Cardiac muscle cell (in vitro differentiated cells and primary cell): ENCODE measurements around the gene GABARAPL1. TPM values are rescaled to one million over a fixed set of nuclear protein-coding genes. Genes with fewer than 3 reads are reported as not detected.
"Not testable (repeated sequence)": the region's sequence is repeated elsewhere in the genome, so short reads cannot be mapped to it uniquely, and the experiment has no call there.

Experiments used
- DNase-seq, 2 donors: peaks; one replicate each; pipeline versions ENCODE4 v3.0.0 to v3.0.0-alpha.2; 2010 to 2017; ENCODE audit warnings: low read depth in 1 of 2, low spot score in 1 of 2
- H3K27ac ChIP-seq: fragments of 200-600 bp; sonication (generic); 2 replicates; pipeline ENCODE4 v1.5.1; 2016
- H3K27me3 ChIP-seq: fragments of 200-600 bp; sonication (generic); 2 replicates; pipeline ENCODE4 v1.6.0; 2016; ENCODE audit warnings: control low read depth
- H3K36me3 ChIP-seq: fragments of 200-600 bp; sonication (generic); 2 replicates; pipeline ENCODE4 v1.5.1; 2016; ENCODE audit warnings: control low read depth
- H3K4me1 ChIP-seq: fragments of 200-600 bp; sonication (generic); 2 replicates; pipeline ENCODE4 v1.8.1; 2017; ENCODE audit warnings: low read depth, mild to moderate bottlenecking, mixed run types
- H3K4me3 ChIP-seq: fragments of 200-600 bp; sonication (generic); 2 replicates; pipeline ENCODE4 v1.5.1; 2016; ENCODE audit warnings: mild to moderate bottlenecking
- H3K9me3 ChIP-seq: fragments of 200-600 bp; sonication (generic); 2 replicates; pipeline ENCODE4 v1.5.1; 2017; ENCODE audit warnings: low read depth, mild to moderate bottlenecking, control low read depth
- polyA plus RNA-seq: library from polyadenylated mRNA; unstranded; fragments of >200 nt; fragmentation: Nextera tagmentation; extraction: Ambion mirVana; gene quantifications from 2 replicates; pipeline ENCODE4 v1.2.1, GENCODE V29; 2016
- total RNA-seq: library from RNA; depleted of rRNA; stranded (reverse); fragments of >200 nt; gene quantifications from 2 replicates; pipeline ENCODE4 v1.2.3, GENCODE V29; 2016
- TF ChIP-seq, protein P1 (sequence below): IDR thresholded peaks from 2 replicates; pipeline ENCODE4 v1.5.1; 2012; ENCODE audit warnings: low read depth, mild to moderate bottlenecking, low read length

Gene GABARAPL1
- total and polyA plus RNA-seq, 2 experiments from 2014 or later, result 59.0 to 71.6 TPM

DNA sequence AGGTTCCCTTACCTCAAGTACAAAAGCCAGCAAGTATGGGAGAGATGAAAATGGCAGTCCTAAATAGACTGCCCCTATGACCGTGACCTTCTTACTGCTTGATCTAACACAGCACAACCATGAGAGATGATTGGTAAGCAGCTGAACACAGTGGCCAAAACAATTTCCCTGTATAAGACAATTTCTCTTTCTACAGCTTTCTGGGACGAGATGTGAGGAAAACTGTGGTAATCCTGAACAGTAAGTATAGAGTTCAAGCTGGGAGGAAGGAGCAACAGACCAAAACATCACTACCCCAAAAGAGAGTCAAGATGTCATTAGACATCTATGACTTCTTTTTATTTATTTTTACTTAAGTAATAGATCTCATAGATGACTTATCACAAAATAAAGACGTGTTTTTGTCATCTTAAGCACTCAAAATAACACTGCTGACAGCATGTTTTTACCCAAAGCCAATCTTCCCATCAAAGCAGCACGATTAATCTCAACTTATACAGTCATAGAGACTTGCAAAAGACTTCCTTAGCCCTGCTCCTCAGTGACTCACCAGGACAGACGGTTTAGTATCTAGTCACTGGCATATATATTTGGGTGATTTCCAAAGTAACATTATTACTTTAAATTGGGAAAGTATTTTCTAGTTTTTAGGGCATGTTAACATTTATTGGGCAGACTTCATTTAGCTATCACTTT is 30.2 kb upstream of the GABARAPL1 start:
- Histone ChIP-seq H3K9me3 (no peaks in the 10 kb centered on the region), H3K27me3 (no peaks in the 10 kb centered on the region), H3K4me1 (no peaks in the 10 kb centered on the region), H3K27ac (no peak overlapping the region), H3K36me3 (no peaks in the 10 kb centered on the region), H3K4me3 (no peak overlapping the region)
- TF ChIP-seq, protein P1, sequence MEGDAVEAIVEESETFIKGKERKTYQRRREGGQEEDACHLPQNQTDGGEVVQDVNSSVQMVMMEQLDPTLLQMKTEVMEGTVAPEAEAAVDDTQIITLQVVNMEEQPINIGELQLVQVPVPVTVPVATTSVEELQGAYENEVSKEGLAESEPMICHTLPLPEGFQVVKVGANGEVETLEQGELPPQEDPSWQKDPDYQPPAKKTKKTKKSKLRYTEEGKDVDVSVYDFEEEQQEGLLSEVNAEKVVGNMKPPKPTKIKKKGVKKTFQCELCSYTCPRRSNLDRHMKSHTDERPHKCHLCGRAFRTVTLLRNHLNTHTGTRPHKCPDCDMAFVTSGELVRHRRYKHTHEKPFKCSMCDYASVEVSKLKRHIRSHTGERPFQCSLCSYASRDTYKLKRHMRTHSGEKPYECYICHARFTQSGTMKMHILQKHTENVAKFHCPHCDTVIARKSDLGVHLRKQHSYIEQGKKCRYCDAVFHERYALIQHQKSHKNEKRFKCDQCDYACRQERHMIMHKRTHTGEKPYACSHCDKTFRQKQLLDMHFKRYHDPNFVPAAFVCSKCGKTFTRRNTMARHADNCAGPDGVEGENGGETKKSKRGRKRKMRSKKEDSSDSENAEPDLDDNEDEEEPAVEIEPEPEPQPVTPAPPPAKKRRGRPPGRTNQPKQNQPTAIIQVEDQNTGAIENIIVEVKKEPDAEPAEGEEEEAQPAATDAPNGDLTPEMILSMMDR, result no peak
- DNase-seq, result peak in 1 of 2 donors; percentile 66

DNA sequence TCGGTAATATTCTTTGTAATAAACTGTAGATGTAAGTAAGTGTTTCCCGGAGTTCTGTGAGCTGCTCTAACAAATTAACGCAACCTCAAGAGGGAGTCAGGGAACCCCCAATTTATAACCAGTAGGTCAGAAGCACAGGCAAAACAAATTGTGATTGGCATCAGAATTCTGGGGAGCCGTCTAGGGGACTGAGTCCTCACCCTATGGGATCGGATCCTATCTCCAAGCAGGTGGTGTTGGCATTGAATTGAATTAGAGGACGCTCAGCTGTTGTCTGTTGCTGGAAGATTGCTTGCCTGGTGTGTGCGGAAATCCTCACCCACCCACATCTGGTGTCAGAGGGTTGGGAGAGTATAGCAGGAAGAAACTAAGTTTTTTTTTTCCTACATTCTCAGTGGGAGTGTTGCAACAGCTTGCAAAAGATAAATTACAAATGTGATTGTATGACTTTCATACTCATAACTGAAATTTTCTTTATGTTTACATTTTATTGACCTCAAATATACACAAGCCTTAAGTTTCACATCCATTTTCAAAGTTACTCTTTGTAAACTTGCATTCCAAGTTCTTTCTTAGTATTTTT is 28.3 kb upstream of the GABARAPL1 start:
- TF ChIP-seq, protein P1, result no peak
- no peak overlapping the region for H3K27ac ChIP-seq
- no peaks in the 10 kb centered on the region for H3K36me3 ChIP-seq
- DNase-seq, result peak in 1 of 2 donors; percentile 69
- no peaks in the 10 kb centered on the region for H3K4me1 ChIP-seq
- no peaks in the 10 kb centered on the region for H3K9me3 ChIP-seq
- H3K27me3 ChIP-seq, result no peaks in the 10 kb centered on the region
- H3K4me3 ChIP-seq, result no peak overlapping the region

DNA sequence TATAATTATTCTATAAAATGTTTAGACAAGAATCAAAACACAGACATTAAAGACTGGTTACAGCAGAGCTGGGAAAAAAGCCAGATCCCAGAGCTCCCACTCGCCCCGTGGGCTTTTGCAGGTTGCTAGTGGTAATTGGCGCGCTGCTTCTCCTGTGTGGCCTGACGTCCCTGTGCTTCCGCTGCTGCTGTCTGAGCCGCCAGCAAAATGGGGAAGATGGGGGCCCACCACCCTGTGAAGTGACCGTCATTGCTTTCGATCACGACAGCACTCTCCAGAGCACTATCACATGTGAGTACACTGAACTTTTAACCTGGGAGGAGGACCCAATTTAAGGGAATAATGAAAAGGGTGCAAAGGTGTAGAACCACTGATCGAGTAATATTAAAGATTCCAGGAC is 26.4 kb upstream of the GABARAPL1 start:
- Histone ChIP-seq H3K9me3 (no peaks in the 10 kb centered on the region), H3K4me1 (no peaks in the 10 kb centered on the region), H3K36me3 (no peaks in the 10 kb centered on the region), H3K27ac (no peak overlapping the region), H3K27me3 (no peaks in the 10 kb centered on the region), H3K4me3 (no peak overlapping the region)
- TF ChIP-seq, protein P1, result no peak
- DNase-seq, result no peak

DNA sequence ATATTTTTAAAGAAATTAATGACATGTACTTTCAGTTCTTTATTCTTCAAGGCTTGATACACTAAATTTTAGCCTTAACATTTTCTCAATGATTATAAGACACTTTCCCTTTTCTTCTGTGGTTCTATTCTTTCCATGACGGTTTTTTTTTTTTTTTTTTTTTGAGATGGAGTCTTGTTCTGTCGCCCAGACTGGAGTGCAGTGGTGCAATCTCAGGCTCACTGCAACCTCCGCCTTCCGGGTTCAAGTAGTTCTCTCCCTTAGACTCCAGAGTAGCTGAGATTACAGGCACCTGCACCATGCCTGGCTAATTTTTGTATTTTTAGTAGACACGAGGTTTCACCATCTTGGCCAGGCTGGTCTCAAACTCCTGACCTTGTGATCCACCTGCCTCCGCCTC is 25.7 kb upstream of the GABARAPL1 start:
- H3K27me3 ChIP-seq, H3K9me3 ChIP-seq, H3K4me3 ChIP-seq, DNase-seq, H3K4me1 ChIP-seq, H3K36me3 ChIP-seq, H3K27ac ChIP-seq: not testable (repeated sequence)

DNA sequence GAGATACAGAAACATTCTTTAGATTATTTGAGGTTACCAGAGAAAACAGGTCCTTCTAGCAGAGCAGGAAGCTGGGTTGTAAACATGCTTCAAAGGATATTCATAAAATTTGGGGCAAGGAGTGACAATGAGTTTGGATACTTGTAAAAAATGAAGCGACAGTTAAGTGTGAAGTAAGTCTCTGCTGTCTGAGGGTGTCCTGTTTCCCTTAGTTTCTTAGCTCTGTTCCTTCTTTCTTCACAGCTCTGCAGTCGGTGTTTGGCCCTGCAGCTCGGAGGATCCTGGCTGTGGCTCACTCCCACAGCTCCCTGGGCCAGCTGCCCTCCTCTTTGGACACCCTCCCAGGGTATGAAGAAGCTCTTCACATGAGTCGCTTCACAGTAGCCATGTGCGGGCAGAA is 23.0 kb upstream of the GABARAPL1 start:
- H3K27me3 ChIP-seq, result no peaks in the 10 kb centered on the region
- no peaks in the 10 kb centered on the region for H3K36me3 ChIP-seq
- DNase-seq, result peak in 1 of 2 donors; percentile 47
- no peaks in the 10 kb centered on the region for H3K9me3 ChIP-seq
- TF ChIP-seq, protein P1, result no peak
- no peak overlapping the region for H3K4me3 ChIP-seq
- no peaks in the 10 kb centered on the region for H3K4me1 ChIP-seq
- no peak overlapping the region for H3K27ac ChIP-seq
